GM18502 (cell line): ENCODE data around the gene CXXC1.
"Not testable (repeated sequence)": the region's sequence is repeated elsewhere in the genome, so short reads cannot be mapped to it uniquely, and the experiment has no call there.

Experiments used
- ATAC-seq: cut with Tn5 transposase; IDR thresholded peaks from one replicate; pipeline ENCODE4 v1.9.1; 2021; ENCODE audit warnings: mild to moderate bottlenecking; ENCODE audit not compliant: unreplicated experiment, poor library complexity

The CXXC1 gene

GRCh38 chr18:50287441-50288347 lies at the start of gene CXXC1:
CXXC1 (minus strand) TSS chr18:50287692; CDS start chr18:50287589, 103 bp downstream.
- ATAC-seq = peak; percentile 94

- ATAC-seq = peak; percentile 81
These were observed 47.2 kb upstream of the CXXC1 start for GRCh38 chr18:50334546-50335152.

GRCh38 chr18:50331691-50332090 lies 44.2 kb upstream of the CXXC1 start:
- no peak for ATAC-seq

- no peak for ATAC-seq
These were observed 42.7 kb upstream of the CXXC1 start for GRCh38 chr18:50330176-50330575.

GRCh38 chr18:50327983-50328382 lies 40.5 kb upstream of the CXXC1 start:
- no peak for ATAC-seq

- peak; percentile 73 for ATAC-seq
These were observed 33.2 kb upstream of the CXXC1 start for GRCh38 chr18:50320719-50321118.

GRCh38 chr18:50315100-50315871 lies 27.8 kb upstream of the CXXC1 start:
- ATAC-seq = peak; percentile 81

- ATAC-seq = no peak
These were observed 26.5 kb upstream of the CXXC1 start for GRCh38 chr18:50313873-50314460.

- peak; percentile 29 for ATAC-seq
These were observed 25.6 kb upstream of the CXXC1 start for GRCh38 chr18:50313031-50313607.

- peak; percentile 70 for ATAC-seq
These were observed 25.0 kb upstream of the CXXC1 start for GRCh38 chr18:50312296-50313030.

GRCh38 chr18:50311650-50312049 lies 24.2 kb upstream of the CXXC1 start:
- ATAC-seq = no peak

GRCh38 chr18:50310080-50310479 lies 22.6 kb upstream of the CXXC1 start:
- no peak for ATAC-seq

- ATAC-seq = not testable (repeated sequence)
These were observed 21.4 kb upstream of the CXXC1 start for GRCh38 chr18:50308851-50309250.

GRCh38 chr18:50307738-50308470 lies 20.4 kb upstream of the CXXC1 start:
- ATAC-seq = peak; percentile 92

- peak; percentile 9 for ATAC-seq
These were observed 19.9 kb upstream of the CXXC1 start for GRCh38 chr18:50307400-50307737.

GRCh38 chr18:50306944-50307343 lies 19.5 kb upstream of the CXXC1 start:
- ATAC-seq = no peak

GRCh38 chr18:50301074-50301473 lies 13.6 kb upstream of the CXXC1 start:
- ATAC-seq = no peak

- ATAC-seq = no peak
These were observed 12.3 kb upstream of the CXXC1 start for GRCh38 chr18:50299626-50300388.
